Measurements from ENCODE around the gene KIF6. TPM values are rescaled to one million over a fixed set of nuclear protein-coding genes. Genes with fewer than 3 reads are reported as not detected.

Gene KIF6
- total RNA-seq, 4 donors from 2014 or later, result 0.10 to 0.61 (median 0.13) TPM; not detected in 1

GRCh38 chr6:39391182-39391581 is 334.0 kb downstream of the KIF6 start:
- intact Hi-C loops (cut with DNase I; ENCODE audit: low total_unique reads), result no loop called here
- no peak for DNase-seq (ENCODE audit: low spot score in 2 of 2)
- TF ChIP-seq, protein P1, sequence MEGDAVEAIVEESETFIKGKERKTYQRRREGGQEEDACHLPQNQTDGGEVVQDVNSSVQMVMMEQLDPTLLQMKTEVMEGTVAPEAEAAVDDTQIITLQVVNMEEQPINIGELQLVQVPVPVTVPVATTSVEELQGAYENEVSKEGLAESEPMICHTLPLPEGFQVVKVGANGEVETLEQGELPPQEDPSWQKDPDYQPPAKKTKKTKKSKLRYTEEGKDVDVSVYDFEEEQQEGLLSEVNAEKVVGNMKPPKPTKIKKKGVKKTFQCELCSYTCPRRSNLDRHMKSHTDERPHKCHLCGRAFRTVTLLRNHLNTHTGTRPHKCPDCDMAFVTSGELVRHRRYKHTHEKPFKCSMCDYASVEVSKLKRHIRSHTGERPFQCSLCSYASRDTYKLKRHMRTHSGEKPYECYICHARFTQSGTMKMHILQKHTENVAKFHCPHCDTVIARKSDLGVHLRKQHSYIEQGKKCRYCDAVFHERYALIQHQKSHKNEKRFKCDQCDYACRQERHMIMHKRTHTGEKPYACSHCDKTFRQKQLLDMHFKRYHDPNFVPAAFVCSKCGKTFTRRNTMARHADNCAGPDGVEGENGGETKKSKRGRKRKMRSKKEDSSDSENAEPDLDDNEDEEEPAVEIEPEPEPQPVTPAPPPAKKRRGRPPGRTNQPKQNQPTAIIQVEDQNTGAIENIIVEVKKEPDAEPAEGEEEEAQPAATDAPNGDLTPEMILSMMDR (IDR thresholded peaks at IDR 0.05), result no peak
- no peak for TF ChIP-seq POLR2A (IDR thresholded peaks at IDR 0.05)
- H3K4me3 ChIP-seq (ENCODE audit: low read depth, poor library complexity, severe bottlenecking), result no peak overlapping the region
- 87 to 89% methylated on average over 8 of the region's 8 CpGs for WGBS, 2 donors

- H3K4me3 ChIP-seq (ENCODE audit: low read depth, poor library complexity, severe bottlenecking), result no peak overlapping the region
- TF ChIP-seq, protein P1 (IDR thresholded peaks at IDR 0.05), result no peak
- TF ChIP-seq POLR2A (IDR thresholded peaks at IDR 0.05), result no peak
- DNase-seq (ENCODE audit: low spot score in 2 of 2), result no peak
- WGBS, 2 donors, result 53 to 64% methylated on average over 3 of the region's 3 CpGs
- intact Hi-C loops (cut with DNase I; ENCODE audit: low total_unique reads), result no loop called here
Observed at GRCh38 chr6:39389484-39389767, 335.8 kb downstream of the KIF6 start.

- WGBS, 2 donors, result 44 to 45% methylated on average over 12 of the region's 12 CpGs
- no peak for DNase-seq (ENCODE audit: low spot score in 2 of 2)
- TF ChIP-seq, protein P1 (IDR thresholded peaks at IDR 0.05), result no peak
- no peak for TF ChIP-seq POLR2A (IDR thresholded peaks at IDR 0.05)
- intact Hi-C loops (cut with DNase I; ENCODE audit: low total_unique reads), result no loop called here
- no peak overlapping the region for H3K4me3 ChIP-seq (ENCODE audit: low read depth, poor library complexity, severe bottlenecking)
Observed at GRCh38 chr6:39388606-39389483, 336.4 kb downstream of the KIF6 start.

- intact Hi-C loops (cut with DNase I; ENCODE audit: low total_unique reads), result no loop called here
- no peak overlapping the region for H3K4me3 ChIP-seq (ENCODE audit: low read depth, poor library complexity, severe bottlenecking)
- WGBS, 2 donors, result 57 to 58% methylated on average over 3 of the region's 3 CpGs
- DNase-seq (ENCODE audit: low spot score in 2 of 2), result no peak
- TF ChIP-seq, protein P1 (IDR thresholded peaks at IDR 0.05), result no peak
- TF ChIP-seq POLR2A (IDR thresholded peaks at IDR 0.05), result no peak
Observed at GRCh38 chr6:39387785-39388184, 337.4 kb downstream of the KIF6 start.

DNA sequence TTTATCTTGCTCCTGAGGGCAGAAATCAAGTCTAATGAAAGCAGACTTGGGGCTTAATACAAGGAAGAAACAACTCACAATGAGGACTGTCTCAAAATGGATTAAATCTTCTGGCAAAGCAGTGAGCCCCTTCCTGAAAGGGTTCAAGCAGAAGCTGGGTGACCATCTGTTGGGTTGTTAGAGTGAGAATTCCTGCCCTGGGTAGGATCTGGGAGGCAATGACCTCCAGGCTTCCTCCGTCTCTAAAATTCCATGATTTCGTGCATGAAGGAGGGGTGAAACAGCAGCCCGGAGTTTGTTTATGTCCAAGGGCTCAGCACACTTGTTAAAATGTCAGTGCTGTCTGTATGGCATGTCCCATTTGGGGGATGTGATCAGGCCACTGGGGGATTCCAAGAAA is 338.7 kb downstream of the KIF6 start:
- DNase-seq (ENCODE audit: low spot score in 2 of 2), result no peak
- intact Hi-C loops (cut with DNase I; ENCODE audit: low total_unique reads), result no loop called here
- 79 to 81% methylated on average over 3 of the region's 3 CpGs for WGBS, 2 donors
- TF ChIP-seq, protein P1 (IDR thresholded peaks at IDR 0.05), result no peak
- no peak for TF ChIP-seq POLR2A (IDR thresholded peaks at IDR 0.05)
- H3K4me3 ChIP-seq (ENCODE audit: low read depth, poor library complexity, severe bottlenecking), result no peak overlapping the region
